D341Med (cell line): ENCODE results near the gene NMBR.
"Not testable (repeated sequence)": the region's sequence is repeated elsewhere in the genome, so short reads cannot be mapped to it uniquely, and the experiment has no call there.

Experiments used
- DNase-seq: peaks from one replicate; pipeline ENCODE4 v3.0.0; 2012; ENCODE audit warnings: low spot score

The NMBR gene

GRCh38 chr6:142146828-142147662 lies at the start of gene NMBR, which contains the start of gene VTA1:
NMBR (minus strand) TSS chr6:142147122; CDS start chr6:142088658, 58,464 bp downstream.
VTA1 (plus strand) TSS chr6:142147263; CDS start chr6:142147288, 25 bp downstream.
- DNase-seq, result peak; percentile 91

DNA sequence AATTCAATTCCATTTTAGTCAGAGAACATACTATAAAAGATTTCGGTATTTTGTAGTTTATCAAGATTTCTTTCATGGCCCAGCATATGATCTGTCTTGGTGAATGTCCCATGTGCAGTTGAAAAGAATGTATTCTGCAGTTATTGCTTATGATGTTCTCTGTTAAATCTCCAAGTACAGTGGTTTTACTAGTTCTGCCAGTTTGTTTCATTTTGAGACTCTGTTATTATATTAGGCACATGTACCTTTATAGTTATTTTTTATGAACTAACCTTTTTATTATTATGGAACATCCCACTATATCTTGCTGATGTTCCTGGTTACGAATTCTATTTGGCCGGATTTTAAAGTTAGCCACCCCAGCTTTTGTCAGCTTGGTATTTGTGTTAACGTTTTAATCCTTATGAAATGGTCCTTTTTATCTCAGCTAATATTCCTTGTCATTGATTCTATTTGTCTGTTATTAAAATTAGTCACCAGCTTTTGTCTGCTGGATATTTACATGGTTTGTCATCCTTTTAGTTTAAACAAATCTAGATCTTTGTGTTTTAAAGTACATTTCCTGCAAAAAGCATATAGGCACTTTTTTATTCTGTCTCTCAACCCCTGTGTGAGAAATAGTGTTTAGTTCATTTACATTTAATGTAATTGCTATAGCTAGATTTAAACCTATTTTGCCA lies 49.1 kb upstream of the NMBR start:
- no peak for DNase-seq

GRCh38 chr6:142193621-142194020 lies 46.7 kb upstream of the NMBR start:
- no peak for DNase-seq

DNA sequence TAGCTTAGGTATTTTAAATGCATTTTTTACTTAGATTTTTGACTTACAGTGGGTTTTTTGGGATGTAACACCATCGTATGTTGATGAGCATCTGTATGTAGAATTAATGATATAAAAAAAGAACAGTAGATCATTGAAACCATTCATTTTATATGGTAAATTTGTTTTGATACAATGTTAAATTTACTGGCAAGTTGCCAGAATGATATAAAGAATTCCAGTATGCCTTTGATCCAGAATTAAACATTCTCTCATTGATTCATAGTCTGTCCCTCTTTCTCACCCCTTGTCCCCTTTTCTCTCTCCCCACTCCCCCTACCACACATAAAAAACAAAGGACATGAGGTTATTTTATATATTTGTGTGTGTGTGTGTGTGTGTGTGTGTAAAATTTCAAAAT lies 45.4 kb upstream of the NMBR start:
- no peak for DNase-seq

DNA sequence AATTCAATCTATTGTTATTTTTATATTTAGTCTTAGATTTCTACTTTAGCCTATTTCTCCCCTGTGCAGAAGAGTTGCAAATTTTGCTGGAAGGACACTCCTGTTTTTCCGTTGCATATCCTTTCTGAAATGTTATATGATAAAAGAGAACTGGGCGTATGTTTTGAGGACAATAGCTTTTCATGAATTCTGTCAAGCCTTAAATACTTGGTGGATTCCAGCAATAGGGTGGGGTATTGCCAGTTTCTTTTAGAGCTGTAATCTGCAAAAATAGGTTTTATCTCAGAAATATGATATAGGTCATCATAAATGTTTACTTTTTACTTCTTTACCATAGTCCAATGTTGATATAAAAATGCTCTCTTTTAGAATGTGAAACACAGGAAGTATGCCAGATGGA lies 42.1 kb upstream of the NMBR start:
- no peak for DNase-seq

DNA sequence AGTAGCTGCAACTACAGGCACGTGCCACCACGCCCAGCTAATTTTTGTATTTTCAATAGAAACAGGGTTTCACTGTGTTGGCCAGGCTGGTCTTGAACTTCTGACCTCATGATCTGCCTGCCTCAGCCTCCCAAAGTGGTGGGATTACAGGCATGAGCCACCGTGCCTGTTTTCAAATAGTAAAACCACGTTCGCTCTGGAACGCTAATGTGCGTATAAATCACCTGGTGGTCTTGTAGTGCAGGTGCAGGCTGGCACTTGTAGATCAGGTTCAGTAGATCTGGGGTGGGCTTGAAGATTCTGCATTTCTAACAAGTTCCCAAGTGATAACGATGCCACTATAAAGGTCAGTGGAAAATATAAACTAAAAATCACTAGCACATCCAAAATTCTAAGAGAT lies 41.4 kb upstream of the NMBR start:
- DNase-seq, result peak; percentile 18

GRCh38 chr6:142187209-142187608 lies 40.3 kb upstream of the NMBR start:
- no peak for DNase-seq

- no peak for DNase-seq
Measured at GRCh38 chr6:142185641-142186040, 38.7 kb upstream of the NMBR start.

- DNase-seq, result no peak
Measured at GRCh38 chr6:142184307-142184706, 37.4 kb upstream of the NMBR start.

- no peak for DNase-seq
Measured at GRCh38 chr6:142183351-142183750, 36.4 kb upstream of the NMBR start.

DNA sequence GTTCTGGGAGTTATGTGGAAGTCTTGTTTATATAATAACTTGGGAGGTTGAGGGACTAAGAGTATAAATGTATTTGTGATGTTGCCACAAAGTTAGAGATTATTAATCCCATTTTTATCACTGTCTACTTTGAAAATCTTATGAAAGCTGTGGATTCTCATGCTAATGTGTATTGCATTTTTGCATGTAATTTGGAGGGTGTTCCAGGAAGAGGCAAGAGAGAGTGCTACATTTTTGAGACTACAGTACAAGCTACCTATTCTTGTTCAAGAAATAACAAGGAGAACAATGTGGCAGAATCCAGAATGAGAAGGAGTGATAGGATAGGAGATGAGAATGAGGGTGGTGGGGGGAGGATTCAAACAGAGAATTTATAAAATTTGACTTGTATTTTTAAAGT lies 35.1 kb upstream of the NMBR start:
- no peak for DNase-seq

- DNase-seq, result no peak
Measured at GRCh38 chr6:142178129-142178528, 31.2 kb upstream of the NMBR start.

DNA sequence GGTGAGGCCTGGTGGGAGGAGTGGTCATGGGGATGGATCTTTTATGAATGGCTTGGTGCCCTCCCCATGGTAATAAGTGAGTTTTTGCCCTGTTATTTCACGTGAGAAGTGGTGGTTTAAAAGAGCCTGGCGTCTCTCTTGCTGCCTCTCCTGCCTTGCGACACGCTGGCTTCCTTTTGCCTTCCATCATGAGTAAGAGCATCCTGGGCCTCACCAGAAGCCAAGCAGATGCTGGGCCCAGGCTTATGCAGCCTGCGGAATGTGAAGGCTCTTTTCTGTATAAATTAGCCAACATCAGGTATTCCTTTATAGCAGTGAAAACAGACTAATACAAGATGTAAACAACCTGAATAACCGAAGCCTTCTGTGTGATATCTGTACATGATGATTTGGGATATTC lies 27.8 kb upstream of the NMBR start:
- DNase-seq, result no peak

DNA sequence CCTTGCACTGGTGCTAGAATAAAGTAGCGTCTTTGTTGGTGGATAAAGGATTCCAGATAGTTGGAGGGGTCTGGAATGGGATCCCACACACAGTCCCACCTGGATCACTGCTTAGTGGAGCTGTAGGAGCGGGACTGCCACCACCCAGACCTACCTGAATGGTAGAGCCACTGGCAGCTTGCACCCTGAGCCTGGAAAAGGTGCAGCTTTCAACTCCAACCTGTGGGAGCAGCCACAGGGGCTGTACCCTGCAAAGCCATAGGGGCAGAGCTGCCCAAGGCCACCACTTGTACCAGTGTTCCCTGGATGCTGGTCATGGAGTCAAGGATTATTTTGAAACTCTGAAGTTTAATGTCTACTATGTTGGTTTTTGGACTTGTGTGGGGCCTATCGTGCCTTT lies 27.1 kb upstream of the NMBR start:
- DNase-seq, result no peak

- DNase-seq, result no peak
Measured at GRCh38 chr6:142172758-142173157, 25.8 kb upstream of the NMBR start.

- no peak for DNase-seq
Measured at GRCh38 chr6:142171351-142171750, 24.4 kb upstream of the NMBR start.

GRCh38 chr6:142167486-142167885 lies 20.6 kb upstream of the NMBR start:
- no peak for DNase-seq

- DNase-seq, result no peak
Measured at GRCh38 chr6:142167071-142167470, 20.1 kb upstream of the NMBR start.

DNA sequence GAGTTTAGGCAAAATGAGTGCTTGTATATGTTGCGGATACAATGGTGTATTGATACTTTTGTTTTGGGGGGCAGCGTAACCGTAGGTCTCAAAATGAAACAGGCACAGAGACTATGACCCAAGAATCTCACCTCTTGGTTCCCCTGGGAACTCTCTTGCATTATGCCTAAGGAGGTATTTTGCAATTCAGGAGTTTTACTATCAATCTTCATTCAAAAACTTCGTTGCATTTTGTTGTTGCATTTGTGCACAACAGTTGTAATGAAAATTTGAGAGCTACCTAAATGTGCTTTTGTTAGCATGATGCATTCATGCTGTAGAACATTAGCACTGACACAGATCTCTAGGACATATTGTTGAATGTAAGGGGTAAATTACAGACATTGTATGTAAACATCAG lies 18.3 kb upstream of the NMBR start:
- DNase-seq, result no peak

- no peak for DNase-seq
Measured at GRCh38 chr6:142162780-142163179, 15.9 kb upstream of the NMBR start.

DNA sequence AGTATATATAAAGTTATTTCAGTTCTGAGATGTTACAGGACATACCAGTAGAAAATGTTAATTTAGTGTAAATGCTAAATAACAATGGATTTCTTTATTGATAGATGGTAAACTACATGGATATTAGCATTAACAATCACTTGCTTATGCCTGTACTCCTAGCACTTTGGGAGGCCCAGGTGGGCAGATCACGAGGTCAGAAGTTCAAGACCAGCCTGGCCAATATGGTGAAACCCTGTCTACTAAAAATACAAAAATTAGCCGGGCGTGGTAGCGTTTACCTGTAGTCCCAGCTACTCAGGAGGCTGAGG lies 9.8 kb upstream of the NMBR start:
- DNase-seq, result not testable (repeated sequence)

DNA sequence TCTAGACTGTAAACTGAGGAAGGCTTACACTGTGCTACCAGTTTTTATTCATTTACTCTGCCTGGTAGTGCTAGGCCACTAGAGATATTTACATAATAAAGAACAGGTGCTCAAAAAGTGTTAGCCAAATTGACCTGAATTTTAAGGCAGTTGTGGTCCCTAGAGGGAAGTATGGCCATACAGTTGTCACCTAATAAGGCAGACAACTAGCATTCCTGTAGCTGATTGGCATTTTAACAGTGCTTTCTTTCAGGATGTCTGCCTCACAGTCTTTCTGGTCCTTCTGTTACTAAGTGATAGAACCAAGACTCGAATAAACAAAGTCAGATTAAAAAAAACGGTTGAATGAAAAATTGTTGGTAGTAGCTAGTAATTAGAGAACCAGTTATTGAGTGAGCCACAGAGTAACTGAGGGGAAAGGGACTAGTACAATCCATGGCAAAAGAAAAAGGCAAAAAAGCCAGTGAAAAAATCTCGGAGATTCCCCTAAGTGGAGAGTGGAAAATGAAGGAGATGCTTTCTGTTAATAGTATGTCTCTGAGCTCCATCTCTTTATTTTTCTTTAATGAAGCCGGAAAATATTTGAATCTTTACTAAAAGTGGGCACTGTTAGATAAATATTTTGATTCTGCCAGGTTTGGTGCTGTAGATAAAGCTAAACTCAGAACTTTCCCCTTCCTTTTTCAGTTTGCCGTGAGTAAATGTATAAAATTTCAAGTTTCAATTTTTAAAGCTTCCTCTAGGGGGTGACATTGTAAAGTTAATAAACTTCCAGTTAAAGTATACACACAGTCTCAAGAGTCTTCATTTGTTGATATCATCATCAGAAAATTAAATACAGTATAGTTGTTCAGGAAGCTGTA lies 9.2 kb upstream of the NMBR start:
- peak; percentile 22 for DNase-seq

- DNase-seq, result no peak
Measured at GRCh38 chr6:142155091-142155490, 8.2 kb upstream of the NMBR start.
